Sigmoid colon (tissue), 4 donors: ENCODE data around the gene C1orf226.

Source experiments
- POLR2AphosphoS5 ChIP-seq, 4 donors: sonication (generic); formaldehyde crosslinking; IDR thresholded peaks; one replicate each; pipeline ENCODE4 v1.6.1; 2017; ENCODE audit warnings: antibody characterized with exemption in 4 of 4
- TF ChIP-seq, protein P1 (sequence below), 4 experiments: fragments of 450-650 bp in 3 of 4; fragments of 200-600 bp in 1 of 4; IDR thresholded peaks; one replicate each; pipeline ENCODE4 v1.5.1; 2016 to 2019; ENCODE audit warnings: antibody characterized with exemption in 4 of 4, mild to moderate bottlenecking in 3 of 4, moderate library complexity in 2 of 4

DNA sequence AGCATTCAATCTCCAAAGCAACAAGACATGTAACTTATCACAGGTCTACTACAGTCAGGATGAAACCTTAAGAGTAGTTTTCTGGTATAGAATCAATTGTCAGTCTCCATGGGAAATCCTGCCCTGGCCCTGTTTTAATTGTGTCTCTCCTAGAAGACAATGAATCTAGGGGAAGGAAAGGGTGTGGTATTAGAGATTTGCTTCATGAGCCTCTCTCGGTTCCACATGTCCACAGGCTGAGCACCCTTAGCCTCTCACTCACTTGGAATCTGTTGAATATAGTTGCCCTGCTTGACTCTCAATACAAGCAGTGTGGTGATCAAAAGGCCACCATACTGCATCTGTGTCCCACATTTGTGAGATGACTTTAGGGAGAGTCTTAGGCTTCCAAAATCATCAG lies 22.6 kb upstream of the C1orf226 start:
- TF ChIP-seq, protein P1, sequence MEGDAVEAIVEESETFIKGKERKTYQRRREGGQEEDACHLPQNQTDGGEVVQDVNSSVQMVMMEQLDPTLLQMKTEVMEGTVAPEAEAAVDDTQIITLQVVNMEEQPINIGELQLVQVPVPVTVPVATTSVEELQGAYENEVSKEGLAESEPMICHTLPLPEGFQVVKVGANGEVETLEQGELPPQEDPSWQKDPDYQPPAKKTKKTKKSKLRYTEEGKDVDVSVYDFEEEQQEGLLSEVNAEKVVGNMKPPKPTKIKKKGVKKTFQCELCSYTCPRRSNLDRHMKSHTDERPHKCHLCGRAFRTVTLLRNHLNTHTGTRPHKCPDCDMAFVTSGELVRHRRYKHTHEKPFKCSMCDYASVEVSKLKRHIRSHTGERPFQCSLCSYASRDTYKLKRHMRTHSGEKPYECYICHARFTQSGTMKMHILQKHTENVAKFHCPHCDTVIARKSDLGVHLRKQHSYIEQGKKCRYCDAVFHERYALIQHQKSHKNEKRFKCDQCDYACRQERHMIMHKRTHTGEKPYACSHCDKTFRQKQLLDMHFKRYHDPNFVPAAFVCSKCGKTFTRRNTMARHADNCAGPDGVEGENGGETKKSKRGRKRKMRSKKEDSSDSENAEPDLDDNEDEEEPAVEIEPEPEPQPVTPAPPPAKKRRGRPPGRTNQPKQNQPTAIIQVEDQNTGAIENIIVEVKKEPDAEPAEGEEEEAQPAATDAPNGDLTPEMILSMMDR (IDR thresholded peaks at IDR 0.05), result no peak
- no peak for TF ChIP-seq POLR2AphosphoS5 (IDR thresholded peaks at IDR 0.05)
